ENCODE results near the gene NAA20.
"Not testable (repeated sequence)": the region's sequence is repeated elsewhere in the genome, so short reads cannot be mapped to it uniquely, and the experiment has no call there.

Gene NAA20

GRCh38 chr20:19991854-19992253 is 25.3 kb upstream of the NAA20 start:
- no peak for DNase-seq (ENCODE audit: low spot score)

- DNase-seq (ENCODE audit: low spot score), result no peak
Observed at GRCh38 chr20:19992996-19993908, 23.9 kb upstream of the NAA20 start.

GRCh38 chr20:19993958-19994669 is 23.0 kb upstream of the NAA20 start:
- DNase-seq (ENCODE audit: low spot score), result no peak

GRCh38 chr20:19995220-19995863 is 21.8 kb upstream of the NAA20 start:
- DNase-seq (ENCODE audit: low spot score), result peak; percentile 73

- DNase-seq (ENCODE audit: low spot score), result no peak
Observed at GRCh38 chr20:19996222-19996621, 20.9 kb upstream of the NAA20 start.

- peak; percentile 72 for DNase-seq (ENCODE audit: low spot score)
Observed at GRCh38 chr20:19996917-19997316, 20.2 kb upstream of the NAA20 start.

GRCh38 chr20:19998990-19999705 is 18.0 kb upstream of the NAA20 start:
- DNase-seq (ENCODE audit: low spot score), result no peak

- no peak for DNase-seq (ENCODE audit: low spot score)
Observed at GRCh38 chr20:20000211-20000968, 16.8 kb upstream of the NAA20 start.

- DNase-seq (ENCODE audit: low spot score), result no peak
Observed at GRCh38 chr20:20002101-20002998, 14.8 kb upstream of the NAA20 start.

GRCh38 chr20:20003031-20003954 is 13.9 kb upstream of the NAA20 start:
- DNase-seq (ENCODE audit: low spot score), result peak; percentile 70

- DNase-seq (ENCODE audit: low spot score), result not testable (repeated sequence)
Observed at GRCh38 chr20:20003955-20004322, 13.2 kb upstream of the NAA20 start.

- no peak for DNase-seq (ENCODE audit: low spot score)
Observed at GRCh38 chr20:20005342-20005741, 11.8 kb upstream of the NAA20 start.

- DNase-seq (ENCODE audit: low spot score), result peak; percentile 73
Observed at GRCh38 chr20:20009784-20010253, 7.3 kb upstream of the NAA20 start.

- peak; percentile 68 for DNase-seq (ENCODE audit: low spot score)
Observed at GRCh38 chr20:20010639-20011500, 6.3 kb upstream of the NAA20 start.

- peak; percentile 77 for DNase-seq (ENCODE audit: low spot score)
Observed at GRCh38 chr20:20012541-20012940, 4.6 kb upstream of the NAA20 start.

GRCh38 chr20:20014659-20015058 is 2.5 kb upstream of the NAA20 start:
- no peak for DNase-seq (ENCODE audit: low spot score)

GRCh38 chr20:20017844-20018185 is 653 bp downstream of the NAA20 start:
- no peak for DNase-seq (ENCODE audit: low spot score)

- DNase-seq (ENCODE audit: low spot score), result no peak
Observed at GRCh38 chr20:20018366-20018765, 1.2 kb downstream of the NAA20 start.

All from Ammon's horn (tissue), 1 donor.